NCI-H2196 treated with DMSO at 0.1 percent for 48 hours (cell line): Measurements from ENCODE around the gene FANCM.
A peak's percentile ranks its signal among the peaks of the same experiment; 100 is the strongest.

Source experiments
- DNase-seq: peaks from one replicate; lab custom pipeline; 2025; ENCODE audit not compliant: unreplicated experiment; lab: John Stamatoyannopoulos, UW

The FANCM gene, protein sequence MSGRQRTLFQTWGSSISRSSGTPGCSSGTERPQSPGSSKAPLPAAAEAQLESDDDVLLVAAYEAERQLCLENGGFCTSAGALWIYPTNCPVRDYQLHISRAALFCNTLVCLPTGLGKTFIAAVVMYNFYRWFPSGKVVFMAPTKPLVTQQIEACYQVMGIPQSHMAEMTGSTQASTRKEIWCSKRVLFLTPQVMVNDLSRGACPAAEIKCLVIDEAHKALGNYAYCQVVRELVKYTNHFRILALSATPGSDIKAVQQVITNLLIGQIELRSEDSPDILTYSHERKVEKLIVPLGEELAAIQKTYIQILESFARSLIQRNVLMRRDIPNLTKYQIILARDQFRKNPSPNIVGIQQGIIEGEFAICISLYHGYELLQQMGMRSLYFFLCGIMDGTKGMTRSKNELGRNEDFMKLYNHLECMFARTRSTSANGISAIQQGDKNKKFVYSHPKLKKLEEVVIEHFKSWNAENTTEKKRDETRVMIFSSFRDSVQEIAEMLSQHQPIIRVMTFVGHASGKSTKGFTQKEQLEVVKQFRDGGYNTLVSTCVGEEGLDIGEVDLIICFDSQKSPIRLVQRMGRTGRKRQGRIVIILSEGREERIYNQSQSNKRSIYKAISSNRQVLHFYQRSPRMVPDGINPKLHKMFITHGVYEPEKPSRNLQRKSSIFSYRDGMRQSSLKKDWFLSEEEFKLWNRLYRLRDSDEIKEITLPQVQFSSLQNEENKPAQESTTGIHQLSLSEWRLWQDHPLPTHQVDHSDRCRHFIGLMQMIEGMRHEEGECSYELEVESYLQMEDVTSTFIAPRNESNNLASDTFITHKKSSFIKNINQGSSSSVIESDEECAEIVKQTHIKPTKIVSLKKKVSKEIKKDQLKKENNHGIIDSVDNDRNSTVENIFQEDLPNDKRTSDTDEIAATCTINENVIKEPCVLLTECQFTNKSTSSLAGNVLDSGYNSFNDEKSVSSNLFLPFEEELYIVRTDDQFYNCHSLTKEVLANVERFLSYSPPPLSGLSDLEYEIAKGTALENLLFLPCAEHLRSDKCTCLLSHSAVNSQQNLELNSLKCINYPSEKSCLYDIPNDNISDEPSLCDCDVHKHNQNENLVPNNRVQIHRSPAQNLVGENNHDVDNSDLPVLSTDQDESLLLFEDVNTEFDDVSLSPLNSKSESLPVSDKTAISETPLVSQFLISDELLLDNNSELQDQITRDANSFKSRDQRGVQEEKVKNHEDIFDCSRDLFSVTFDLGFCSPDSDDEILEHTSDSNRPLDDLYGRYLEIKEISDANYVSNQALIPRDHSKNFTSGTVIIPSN (N-terminal part only)

DNA sequence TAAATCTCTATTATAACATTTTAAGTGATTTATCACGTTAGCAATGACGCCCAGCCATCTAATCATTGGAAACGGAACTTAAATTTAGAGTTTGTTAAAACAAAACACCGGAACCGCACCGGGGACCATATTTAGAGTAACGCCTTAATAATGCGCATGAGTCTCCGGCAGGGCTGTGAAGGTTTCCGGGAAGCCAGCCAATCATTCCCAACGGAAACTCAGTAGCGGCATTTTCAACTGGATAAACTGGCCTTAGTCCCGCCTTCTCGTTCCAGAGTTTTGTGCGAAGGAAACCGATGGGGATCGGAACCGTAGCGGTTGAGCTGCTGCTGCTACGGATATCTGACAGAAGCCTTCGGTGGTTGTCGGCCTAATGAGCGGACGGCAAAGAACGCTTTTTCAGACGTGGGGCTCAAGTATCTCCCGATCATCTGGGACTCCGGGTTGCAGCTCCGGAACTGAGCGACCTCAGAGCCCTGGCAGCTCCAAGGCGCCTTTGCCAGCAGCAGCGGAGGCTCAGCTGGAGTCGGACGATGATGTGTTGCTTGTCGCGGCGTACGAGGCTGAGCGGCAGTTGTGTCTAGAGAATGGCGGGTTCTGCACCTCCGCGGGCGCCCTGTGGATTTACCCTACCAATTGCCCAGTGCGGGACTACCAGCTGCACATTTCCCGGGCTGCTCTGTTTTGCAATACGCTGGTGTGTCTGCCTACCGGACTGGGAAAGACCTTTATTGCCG, at the start of gene FANCM:
Gene FANCM (plus strand): TSS at position 272 of the 737 bp plus-strand sequence. CDS start 102 bp downstream, at position 374.
- peak; percentile 91 for DNase-seq

DNA sequence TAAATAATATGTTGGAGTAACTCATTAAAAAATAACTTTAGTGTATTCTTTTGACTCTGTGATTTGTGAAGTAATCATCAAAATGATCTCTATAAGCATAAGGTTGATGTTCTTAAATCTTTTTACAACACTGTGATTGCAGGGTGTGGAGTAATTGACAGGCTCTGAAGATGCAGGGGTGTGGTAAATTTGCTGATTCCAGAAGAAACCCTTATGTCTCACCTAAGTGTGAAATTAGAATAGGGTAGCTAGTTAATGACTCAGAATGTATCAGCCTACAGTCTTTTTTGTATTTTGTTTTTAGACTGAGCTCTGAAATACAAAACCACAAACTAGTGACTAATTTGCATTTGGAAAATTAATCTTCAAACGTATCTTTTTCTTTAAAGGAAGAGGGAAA, 45.9 kb upstream of the FANCM start:
- DNase-seq, result no peak

DNA sequence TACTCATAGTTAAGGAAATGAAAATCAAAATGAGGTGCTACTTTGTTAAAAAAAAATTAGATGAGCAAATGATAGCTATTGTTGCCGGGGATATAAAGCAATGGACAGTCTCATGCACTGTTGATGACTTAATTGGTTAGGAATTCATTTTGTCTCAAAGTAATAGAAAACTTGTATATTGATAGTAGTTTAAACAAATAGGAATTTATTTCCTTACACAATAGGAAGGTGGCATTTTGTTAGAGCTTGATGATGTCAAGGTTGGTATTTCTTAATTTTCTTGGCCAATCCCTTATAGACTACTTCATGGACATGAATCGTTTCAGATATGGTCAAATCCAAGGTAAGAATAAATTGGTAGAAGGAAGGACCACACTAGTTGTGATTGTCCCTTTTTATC, 44.0 kb upstream of the FANCM start:
- DNase-seq, result no peak

DNA sequence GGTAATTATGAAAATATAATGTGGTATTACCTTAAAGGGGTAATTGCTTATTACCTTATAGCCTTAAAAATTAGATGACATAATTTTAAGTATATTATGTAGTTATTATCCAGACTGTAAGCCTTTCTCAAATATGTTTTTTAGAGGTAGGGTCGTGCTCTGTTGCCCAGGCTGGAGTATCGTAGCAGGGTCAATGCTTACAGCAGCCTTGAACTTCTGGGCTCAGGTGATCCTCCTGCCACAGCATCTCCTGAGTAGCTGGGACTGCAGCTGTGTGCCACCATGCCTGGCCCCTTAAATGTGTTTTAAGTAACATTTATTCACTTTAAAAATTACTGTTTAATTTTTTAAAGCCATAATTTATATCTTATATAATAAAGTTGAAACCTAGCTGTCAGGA, 41.5 kb upstream of the FANCM start:
- no peak for DNase-seq

DNA sequence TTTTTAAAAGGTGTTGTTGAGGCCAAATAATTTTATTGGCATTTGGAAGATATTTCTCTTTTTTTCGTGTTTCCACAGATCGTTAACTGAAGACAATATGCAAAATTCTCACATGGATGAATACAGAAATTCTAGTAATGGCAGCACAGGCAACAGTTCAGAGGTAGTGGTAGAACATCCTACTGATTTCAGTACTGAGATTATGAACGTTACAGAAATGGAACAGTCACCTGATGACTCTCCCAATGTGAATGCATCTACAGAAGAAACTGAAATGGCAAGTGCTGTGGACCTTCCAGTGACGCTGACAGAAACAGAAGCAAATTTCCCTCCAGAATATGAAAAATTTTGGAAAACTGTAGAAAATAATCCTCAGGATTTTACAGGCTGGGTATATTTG, 40.6 kb upstream of the FANCM start:
- no peak for DNase-seq

DNA sequence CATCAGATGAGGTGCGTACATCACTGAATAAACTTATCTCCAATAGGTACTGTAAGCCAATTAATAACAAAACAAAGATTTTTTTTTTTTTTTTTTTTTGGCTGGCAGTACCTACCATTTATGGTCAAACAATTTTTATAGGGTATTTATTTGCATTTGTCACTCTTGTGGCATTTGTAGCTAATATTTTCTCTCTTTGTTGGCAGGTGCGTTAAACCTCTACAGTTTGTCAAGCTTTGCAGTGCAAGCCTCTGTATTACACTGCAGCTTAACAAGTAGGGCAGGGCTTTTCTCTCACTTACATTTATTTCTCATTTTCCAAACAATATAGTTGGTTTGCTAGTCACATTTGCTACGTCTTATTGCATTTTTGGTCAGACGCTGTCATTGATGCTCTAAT, 39.5 kb upstream of the FANCM start:
- no peak for DNase-seq

DNA sequence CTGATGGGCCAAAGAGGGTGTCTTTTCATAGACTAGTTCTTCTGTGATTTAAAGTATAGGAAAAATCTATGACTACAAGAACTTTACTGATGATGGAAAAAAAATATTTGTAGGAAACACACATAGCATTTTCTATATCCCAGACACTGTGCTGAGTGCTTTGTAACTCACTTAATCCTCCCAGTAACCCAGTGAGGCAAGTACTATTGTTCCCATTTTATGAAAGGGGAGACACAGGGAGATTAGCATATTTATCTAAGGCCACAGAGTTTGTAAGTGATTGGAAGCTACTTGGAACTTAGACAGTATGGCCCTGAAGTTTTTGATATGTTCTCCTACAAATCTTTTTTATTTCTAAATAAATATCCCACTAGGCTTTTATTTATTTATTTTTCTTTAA, 31.9 kb upstream of the FANCM start:
- no peak for DNase-seq

DNA sequence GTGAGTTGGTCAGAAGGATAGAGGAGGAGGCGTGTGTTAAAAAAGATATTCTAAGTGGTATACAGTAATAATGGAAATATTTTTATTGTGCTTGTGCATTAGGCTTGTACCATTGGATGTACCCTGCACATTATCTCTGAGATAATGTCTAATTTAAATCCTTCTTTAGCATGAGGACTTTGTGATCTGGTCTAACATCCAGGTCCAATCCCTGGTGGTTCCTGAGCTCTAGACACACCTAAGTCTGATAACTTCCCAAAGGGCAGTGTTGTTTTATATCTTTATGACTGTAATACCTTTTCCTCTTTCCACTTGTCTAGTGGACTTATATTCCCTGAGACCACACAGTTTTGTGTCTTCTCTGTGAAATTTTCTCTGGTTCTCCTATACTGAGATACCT, 31.2 kb upstream of the FANCM start:
- DNase-seq, result no peak

DNA sequence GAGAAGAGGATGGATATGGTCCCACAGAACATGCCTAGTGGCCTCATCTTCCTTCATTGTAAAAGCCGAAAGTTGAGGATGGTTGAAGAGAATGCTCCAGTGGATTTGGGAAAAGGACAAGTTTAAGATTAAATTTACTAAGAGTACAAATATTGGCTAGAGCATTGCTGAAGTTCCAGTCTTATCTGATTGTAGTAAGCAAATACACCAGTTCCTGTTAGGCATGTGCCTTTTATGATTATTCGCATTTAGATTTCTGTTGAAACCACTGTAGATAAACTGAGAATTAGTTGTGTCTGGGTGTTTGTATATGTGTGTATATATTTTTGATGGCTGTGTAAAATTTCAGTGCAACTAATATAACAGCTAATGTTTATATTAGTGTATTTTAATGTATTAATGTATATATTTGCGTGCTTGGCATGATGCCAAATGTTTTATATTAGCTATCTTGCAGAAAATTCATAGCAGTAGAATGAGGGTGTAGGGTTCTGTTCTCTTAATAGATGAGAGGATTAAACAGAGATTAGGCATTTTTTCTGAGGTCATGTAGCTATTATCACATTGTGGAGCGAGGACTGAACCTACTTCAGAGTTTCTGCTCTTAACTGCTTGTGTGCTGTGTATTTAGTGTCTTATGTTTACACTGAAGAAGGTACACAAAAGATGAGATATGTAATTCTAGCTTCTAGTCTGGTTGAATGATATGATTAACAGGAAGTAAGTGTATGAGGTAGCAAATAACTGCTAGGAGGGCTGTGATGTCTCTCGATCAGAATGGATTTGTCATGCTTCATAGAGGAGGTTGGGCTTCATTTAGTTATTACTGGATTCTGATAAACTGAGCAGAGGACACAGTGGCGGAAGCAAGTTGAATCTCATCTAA, 22.6 kb upstream of the FANCM start:
- DNase-seq, result peak; percentile 77

DNA sequence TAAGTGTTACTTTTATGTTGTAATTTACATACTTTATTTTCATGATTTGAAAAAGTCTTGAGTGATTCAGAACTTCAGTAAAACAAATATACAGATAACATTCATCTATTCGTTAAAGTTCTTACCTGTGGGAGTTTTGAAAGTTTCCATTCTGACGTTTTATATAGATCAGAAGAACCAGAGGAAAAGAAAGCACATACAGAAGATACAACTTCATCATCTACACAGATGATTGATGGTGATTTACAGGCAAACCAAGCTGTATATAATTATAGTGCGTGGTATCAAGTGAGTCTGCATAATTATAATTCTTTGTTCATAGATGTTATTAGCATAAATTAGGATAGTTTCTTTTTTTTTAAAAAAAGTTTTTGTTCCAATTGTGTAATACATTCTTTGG, 21.4 kb upstream of the FANCM start:
- DNase-seq, result no peak

DNA sequence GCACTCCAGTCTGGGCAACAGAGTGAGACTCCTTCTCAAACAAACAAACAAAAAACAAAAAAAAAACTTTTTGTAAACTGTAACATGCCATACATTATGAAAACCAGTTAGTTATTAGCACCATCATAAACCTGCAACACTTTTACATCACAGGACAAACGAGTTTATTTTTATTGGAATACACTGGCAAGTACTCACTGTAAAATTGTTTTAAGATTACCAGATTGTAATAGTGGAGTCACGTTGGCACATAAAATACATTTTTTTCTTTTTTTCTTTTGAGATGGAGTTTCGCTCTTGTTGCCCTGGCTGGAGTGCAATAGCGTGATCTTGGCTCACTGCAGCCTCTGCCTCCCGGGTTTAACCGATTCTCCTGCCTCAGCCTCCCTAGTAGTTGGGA, 17.1 kb upstream of the FANCM start:
- DNase-seq, result no peak

DNA sequence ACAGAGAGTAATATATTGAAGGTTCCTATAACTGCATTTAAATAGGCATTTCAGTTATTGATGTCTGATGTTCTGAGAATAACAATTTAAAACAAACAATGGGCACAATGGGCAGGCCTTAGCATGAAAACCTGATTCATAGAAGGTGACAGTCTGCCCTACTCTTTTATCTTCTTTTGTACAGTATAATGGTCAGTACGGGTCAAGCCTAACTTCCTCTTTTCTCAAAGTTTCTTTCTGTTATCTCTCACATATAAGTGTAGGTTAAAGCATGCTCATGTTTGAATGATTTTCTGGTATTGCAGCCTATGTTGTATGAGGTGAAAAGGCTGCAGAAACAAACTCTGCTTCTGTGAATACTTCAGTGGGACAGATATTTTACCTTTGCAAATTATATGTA, 15.6 kb upstream of the FANCM start:
- no peak for DNase-seq

DNA sequence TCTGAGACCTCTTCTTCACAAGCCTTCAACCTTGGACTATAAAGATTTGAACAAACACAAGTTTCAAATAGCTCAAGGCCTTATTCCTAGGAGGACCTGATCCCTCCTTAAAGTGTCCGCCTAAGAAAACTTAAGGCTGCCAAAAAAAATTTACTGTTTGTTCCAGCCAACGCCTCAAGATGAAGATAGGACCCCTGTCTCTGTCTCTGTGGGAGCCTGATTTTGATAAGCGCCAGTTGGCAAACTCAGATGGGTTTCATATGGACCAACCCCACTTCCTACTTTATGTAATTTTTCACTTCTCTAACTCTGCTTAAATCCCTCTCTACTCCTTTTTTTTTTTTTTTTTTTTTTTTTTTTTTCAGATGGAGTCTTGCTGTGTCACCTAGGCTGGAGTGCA, 12.5 kb upstream of the FANCM start:
- no peak for DNase-seq

DNA sequence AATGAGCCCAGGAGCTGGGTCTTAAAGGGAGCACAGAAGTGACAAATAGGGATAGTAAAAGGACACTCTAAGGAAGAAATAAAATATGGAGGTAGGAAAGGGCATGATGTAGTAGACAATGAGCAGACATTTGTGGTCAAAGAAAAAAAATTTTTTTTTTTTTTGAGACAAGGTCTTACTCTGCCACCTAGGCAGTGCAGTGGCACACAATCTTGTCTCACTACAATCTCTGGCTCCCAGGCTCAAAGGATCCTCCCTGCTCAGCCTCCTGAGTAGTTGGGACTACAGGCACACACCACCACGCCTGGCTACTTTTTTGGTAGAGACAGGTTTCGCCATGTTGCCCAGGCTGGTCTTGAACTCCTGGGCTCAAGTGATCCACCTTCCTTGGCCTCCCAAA, 10.0 kb upstream of the FANCM start:
- DNase-seq, result no peak

DNA sequence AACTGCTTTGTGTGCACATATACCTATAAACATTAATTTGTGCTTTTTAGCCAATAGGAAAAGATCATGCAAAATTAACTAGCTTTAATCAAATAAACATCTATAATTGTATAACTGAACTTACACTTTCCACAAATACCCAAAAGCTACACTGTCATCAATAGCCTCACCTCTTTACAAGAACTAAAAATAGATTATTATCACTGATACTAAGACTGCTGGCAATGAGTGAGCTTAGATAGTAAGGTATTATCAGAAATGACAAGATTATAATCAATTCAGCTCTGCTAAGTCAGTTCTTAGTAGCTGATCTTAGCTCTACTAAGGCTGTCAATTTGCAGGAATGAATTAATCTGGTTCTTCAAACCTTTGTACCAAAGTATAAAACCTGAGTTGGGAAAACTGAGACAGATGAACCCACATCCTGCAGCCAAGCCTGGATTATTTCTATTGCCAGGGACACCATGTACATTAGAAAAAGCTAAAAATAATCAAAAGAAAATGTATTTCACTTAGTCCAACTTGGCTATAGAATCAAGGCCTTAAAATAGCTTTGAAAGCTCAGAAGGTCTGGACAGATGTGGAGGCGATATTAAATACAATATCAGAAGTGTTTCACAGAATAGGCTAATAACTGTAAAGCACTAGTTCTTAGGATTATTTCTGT, 6.6 kb upstream of the FANCM start:
- DNase-seq, result no peak

DNA sequence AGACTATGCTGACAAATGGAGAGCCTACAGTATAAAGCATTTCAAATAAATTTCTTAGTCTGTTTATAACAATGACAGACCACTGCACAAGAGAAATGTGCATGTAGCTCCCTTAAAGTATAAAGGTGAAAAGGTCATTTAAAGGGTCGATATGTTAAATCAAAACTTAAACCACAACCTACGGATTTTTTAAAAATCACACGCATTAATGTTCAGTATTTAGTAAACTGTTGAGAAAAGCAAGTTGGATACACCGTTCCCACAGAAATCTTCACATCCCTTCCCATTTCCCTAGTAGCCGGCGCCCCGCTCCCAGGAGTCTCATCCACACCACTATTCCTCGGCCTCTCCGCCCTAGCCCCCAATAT, 2.1 kb upstream of the FANCM start:
- DNase-seq, result no peak

DNA sequence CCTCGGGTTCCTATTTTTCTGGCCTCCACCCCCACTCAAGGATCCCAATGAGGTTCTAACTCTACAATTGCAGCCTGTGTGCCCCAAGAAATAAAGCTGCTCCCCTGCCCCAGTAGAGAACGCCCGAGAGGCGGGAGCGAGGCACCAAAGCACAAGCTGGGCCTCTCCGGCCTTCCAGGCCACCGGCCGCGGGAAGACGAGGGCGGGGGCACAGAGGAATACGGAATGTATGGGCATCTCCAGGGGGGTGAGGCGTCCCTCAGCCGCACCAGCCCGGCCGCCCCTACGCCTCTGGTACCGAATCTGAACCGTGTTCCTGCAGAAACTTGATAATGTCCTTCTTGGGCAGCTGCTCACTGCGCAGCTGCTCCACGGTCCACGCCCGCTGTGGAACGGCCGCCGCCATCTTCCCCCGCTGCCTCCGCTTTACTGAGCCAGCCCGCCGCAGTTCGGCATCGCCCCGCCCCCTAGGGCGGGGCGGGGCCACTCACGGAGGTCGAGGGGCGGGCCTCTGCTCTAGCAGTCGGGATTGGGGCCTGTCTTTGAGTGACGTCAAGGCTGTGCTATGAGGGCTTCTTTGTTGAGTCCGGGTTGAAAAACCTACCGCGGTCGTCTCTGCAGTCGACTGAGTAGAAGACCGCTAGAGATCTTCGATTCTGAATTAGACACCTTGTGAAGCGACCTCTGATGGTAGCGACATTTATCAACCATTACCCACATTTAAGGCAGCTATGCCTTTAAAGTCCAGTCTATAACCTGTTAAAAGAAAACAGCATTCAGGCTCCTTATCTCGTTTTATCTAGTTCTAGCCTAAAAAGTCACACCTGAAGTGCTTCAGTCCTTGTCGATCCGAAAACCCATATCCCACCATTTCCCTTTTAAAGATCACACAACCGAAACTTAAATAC, 1.4 kb upstream of the FANCM start, which contains the start of gene FKBP3:
Gene FKBP3 (minus strand): TSS at position 431 of the 908 bp plus-strand sequence. CDS start 25 bp downstream, at position 406.
- DNase-seq, result peak; percentile 98

DNA sequence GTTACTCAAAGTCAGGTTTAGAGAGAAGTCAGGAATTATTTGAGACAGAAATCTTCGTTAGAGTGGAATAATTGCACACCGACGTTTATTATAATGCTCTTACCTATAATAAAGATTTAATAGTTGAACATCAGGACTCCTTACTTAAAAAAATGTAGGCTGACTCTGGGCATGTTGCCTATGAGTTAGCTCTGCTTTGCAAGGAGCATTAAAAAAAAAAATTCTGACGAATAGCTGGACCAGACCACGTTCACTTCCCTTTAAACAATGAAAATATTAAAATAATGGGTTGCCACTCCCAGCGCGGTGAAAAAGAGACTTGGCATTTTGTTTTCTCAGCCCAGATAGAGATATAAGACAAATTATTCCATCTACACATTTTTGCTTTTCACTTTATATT, 574 bp upstream of the FANCM start:
- DNase-seq, result no peak
